OCI-LY3 (cell line): ENCODE data around the gene C19orf53.

Source experiments
- EZH2phosphoT487 ChIP-seq: fragments of 200-600 bp; shearing (Covaris generic); IDR thresholded peaks from 2 replicates; pipeline ENCODE4 v1.6.1; 2018; ENCODE audit warnings: antibody characterized with exemption, mixed run types, low read depth
- TF ChIP-seq, protein P1 (sequence below): fragments of 200-600, 300-600 bp; sonication (generic); IDR thresholded peaks from 2 replicates; pipeline ENCODE4 v1.5.1; 2014; ENCODE audit warnings: antibody characterized with exemption, low read length, low read depth

DNA sequence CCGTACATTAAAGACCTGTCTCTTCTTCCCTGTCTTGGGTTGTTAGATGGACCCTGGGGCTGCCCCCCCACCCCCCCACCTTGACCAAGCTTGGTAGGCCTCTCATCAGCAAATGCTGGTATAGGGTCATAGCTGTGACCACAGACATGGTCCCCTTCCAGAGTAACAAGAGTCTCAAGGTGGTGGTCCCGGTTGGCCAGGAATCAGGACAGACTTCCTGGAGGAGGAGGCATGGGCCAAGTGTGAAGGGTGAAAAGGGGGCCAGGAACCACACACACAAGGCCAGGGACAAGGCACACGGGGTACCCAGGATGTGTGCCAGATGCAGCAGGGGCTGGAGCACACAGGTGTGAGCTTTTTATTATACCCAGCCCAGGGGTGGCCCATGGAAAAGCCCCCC is 11.0 kb upstream of the C19orf53 start:
- TF ChIP-seq, protein P1, sequence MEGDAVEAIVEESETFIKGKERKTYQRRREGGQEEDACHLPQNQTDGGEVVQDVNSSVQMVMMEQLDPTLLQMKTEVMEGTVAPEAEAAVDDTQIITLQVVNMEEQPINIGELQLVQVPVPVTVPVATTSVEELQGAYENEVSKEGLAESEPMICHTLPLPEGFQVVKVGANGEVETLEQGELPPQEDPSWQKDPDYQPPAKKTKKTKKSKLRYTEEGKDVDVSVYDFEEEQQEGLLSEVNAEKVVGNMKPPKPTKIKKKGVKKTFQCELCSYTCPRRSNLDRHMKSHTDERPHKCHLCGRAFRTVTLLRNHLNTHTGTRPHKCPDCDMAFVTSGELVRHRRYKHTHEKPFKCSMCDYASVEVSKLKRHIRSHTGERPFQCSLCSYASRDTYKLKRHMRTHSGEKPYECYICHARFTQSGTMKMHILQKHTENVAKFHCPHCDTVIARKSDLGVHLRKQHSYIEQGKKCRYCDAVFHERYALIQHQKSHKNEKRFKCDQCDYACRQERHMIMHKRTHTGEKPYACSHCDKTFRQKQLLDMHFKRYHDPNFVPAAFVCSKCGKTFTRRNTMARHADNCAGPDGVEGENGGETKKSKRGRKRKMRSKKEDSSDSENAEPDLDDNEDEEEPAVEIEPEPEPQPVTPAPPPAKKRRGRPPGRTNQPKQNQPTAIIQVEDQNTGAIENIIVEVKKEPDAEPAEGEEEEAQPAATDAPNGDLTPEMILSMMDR: no peak
- TF ChIP-seq EZH2phosphoT487: no peak
